ENCODE measurements around the gene FHOD3.

FHOD3 gene

GRCh38 chr18:36638224-36638623 lies 340.7 kb downstream of the FHOD3 start:
- no peak for DNase-seq

DNA sequence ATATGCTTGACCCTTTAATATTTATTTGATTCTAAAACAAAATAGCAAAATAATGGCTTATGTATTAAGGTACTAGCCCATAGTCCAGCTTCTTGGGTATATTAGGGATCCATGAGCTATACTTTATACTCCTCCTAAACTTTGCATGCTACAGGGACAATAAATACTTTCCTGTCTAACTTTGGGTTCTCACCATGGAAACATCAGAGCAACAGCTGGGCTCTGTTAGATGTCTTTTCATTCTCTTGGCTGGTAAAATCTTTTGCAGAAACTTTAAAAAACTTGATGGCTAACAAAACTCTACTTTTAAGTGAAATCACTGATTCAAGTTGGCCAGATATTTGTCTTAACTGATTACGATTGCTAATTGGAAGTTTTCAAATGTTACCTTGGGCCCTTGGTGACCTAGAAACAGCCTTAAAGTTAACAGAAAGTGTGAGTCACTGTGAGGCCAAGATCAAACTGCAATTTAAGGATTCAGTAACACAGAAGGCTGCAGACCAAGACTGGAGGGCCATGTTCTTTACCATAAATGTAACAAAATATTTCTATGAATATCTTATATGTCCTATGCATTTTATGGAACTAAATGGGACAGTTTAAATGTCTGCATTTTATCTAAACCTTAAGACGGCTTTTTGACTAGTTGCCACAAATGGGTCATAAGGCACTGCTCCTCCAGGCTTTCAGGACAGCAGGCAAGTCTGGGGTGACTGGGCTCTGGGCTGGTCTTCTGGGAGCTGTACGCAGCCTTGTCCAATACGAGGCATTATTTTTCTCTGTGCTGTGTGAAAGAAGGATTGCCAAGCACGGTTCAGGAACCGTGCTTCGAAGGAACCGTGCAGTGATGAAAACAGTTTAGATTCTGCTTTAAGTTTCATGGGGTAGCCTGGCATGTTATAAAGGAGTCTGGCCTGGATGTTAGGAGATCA lies 342.8 kb downstream of the FHOD3 start:
- no peak for DNase-seq

GRCh38 chr18:36643061-36643460 lies 345.5 kb downstream of the FHOD3 start:
- no peak for DNase-seq

- no peak for DNase-seq
Observed at GRCh38 chr18:36648803-36649202, 351.3 kb downstream of the FHOD3 start.

DNA sequence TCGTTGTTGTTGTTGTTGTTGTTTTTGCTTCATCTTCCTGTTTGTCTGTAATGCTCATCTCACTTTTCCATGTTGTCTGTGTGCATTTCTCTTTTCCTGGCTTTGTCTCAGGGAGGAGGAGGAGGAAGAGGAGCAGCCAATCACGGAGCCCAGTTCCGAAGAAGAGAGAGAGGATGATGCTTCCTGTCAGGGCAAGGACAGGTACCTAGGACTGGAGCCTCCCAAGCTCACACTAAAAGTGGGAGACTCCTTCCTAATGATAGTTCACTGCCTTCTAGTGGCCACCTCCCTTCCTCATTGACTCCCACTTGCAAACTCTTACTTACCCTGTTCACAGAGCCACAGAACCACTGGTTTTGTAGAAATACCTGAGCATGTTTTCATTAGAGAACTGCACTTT lies 351.7 kb downstream of the FHOD3 start:
- no peak for DNase-seq

- no peak for DNase-seq
Observed at GRCh38 chr18:36650266-36650665, 352.8 kb downstream of the FHOD3 start.

- no peak for DNase-seq
Observed at GRCh38 chr18:36650906-36651305, 353.4 kb downstream of the FHOD3 start.

DNA sequence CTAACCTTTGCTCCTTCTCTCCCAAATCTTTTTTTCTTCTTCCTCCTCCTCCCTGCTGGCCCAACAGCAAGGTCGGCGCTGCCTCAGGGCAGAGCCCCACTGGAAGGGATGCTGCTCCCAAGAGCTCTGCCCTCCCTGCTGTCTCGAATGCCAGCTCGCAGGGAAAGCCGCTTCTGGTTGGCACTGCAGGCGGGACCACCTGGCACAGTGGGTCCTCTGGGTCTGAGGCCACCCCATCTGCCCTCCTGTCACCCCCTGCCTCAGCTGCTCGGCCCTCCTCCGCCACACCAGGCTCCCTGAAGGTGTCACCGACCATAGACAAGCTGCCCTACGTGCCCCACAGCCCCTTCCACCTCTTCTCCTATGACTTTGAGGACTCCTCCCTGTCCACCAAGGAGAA lies 355.0 kb downstream of the FHOD3 start:
- DNase-seq: no peak

DNA sequence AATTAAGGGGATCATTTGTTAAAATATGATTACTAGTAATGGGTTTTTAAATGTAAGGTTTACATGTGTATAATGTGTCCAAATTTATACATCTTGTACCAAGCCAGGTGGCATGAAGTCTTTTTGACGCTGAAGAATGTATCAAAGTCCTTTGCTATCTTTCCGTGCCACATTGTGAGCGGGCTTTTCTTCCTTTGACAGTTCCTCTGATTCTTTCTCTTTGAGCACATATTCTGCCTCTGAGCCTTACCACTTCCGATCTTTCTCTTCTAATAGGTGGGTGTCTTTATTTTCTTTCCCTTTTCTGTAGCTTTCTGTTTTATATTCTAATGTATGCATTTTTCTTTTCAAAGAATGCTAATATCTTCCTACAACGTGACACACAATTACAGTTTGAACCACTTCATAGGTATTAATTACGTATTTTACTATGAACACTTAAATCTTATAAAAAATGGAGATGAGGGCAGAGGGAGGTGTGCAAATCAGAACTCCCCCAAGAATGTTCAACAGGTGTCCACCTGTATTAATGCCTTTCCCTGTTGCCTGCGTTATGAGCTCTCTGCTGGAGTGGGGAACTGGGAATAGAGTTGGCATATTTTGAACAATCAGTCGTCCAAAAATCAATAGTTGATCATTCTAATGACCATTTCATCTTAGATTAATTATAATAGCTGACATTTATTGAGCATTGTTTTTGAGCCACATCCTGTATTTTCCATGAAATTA lies 355.8 kb downstream of the FHOD3 start:
- no peak for DNase-seq

DNA sequence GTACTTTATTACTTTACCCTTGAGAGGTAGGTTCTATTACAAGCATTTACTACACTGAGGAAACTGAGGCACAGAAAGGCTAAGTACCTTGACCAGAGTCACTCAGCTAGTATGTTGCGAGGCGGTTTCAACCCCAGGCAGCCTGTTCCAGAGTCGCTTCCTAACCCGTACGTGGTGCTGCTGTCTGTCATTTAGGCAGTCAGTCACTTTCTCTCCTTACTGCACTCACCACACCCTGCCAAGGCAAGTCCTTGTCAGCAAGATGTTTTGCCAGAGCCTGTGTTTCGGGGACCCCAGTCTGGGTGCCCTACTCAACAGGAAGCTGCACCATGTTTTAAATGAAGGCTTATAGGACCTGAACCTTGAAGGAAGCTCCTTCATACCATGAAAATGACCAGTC lies 356.4 kb downstream of the FHOD3 start:
- DNase-seq: no peak

DNA sequence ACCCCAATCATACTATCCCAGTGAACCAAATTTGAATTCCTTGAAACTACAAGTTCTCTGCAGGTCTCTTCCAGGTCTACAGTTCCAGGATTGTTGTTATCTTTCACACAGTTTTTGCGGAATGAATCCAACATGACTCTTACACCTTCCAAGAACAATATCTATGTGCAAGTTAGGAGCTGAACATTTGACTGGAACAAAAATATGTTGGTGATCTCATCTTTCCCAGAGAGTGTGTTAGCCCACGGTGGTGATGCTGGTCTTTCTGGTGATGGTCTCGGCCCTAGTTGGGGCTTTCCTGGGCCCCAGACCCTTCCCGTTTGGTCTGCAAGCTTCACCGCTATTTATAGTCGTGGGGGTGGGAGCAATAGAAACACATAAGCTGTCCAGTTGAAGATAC lies 357.6 kb downstream of the FHOD3 start:
- DNase-seq: no peak

- no peak for DNase-seq
Observed at GRCh38 chr18:36655930-36656329, 358.4 kb downstream of the FHOD3 start.

GRCh38 chr18:36658611-36659010 lies 361.1 kb downstream of the FHOD3 start:
- no peak for DNase-seq

GRCh38 chr18:36660311-36660710 lies 362.8 kb downstream of the FHOD3 start:
- DNase-seq: no peak

- DNase-seq: no peak
Observed at GRCh38 chr18:36661999-36662398, 364.5 kb downstream of the FHOD3 start.

DNA sequence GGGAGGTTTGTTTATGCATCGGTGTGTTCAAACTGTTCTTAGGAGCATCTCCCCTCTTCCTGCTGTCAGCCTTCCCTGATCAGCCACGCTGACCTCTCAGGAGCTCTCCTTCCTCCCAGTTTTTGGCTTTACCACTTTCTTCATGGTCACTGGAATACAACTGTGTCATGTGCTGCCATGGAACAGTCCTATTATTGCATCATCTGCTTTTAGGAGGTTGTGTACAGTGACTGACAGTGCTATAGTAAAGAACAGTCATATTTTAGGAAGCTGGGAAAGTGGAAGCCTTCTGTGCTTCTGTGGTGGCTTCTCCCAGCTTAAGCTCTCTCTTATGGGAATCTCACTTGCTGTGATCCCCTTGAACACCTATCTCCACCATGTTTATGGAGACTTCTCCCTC lies 365.8 kb downstream of the FHOD3 start:
- no peak for DNase-seq

DNA sequence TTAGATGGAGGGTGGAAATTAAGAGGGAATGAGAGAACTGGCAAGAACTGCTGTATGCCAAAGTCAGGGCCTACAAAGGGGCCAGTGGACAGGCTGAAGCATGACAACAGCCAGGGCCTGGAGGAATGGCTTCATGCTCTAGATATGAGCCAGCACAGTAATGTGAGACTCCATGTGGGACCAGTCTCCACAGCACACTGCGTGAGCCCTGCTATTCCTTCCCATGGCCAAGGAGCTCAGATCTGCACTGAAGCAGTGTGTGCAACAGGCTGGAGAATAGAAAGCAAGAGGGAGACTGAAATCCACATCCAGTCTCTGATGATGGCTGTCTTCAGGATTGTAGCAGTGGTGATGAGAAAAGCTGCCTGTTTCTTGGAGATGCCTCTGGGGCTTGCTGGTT lies 368.4 kb downstream of the FHOD3 start:
- no peak for DNase-seq

GRCh38 chr18:36667811-36668210 lies 370.3 kb downstream of the FHOD3 start:
- DNase-seq: no peak

DNA sequence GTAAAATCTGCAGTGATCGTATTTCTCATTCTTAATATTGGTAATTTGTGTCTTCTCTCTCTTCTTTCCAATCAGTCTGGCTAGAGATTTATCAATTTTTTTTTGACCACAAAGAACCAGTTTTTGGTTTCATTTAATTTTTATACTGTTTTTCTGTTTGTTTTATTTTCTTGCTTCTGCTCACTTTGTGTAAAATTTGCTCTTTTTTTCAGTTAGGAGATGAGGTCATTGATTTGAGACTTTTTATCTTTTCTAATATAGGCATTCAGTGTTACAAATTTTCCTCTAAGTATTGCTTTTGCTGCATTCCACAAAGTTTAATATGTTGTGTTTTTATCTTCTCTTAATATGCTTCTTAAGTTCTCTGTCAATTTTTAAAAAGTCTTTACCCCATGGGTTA lies 370.8 kb downstream of the FHOD3 start:
- DNase-seq: no peak

DNA sequence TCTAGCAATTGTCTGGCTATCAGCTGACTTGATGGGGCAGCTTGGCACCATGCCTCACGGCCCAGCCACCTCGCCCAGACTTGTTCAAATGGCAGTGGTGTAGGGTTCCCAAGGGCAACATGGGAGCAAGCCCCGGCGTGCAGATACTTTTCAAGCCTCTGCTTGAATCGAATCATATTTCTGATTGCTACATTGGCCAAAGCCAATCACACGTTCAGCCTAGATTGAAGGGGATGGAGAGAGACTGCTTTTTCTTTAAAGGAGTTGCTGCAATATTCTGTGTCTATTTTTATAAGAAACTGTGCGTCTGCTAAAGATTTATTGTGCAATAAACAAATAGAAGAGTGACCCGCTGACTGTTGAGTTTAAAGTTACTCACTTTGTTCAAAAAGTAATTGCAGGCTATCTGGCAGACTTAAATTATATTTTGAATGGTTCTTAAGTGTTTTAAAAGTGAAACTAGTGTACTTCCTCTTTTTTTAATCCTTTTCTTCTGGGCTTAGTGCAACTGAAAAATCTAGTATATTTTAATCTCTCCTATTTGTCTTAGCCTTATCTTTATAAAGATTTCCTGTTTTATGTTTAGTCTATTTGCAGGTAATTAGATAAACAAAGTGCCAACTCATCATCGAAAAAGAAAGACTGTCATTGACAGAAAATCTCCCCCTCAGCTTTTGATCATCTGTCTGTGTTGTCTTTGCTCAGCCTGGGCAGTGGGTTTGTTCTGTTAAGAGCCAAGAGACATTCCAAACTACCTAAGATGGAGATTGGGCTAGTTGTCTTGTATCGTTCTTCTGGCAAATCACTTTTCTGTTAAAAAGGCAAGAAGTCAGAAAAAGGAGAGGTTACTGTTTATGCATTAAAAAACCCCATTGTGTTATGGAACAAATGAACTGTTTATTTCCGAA lies 375.2 kb downstream of the FHOD3 start:
- no peak for DNase-seq

GRCh38 chr18:36673452-36673851 lies 375.9 kb downstream of the FHOD3 start:
- DNase-seq: no peak

- DNase-seq: no peak
Observed at GRCh38 chr18:36675076-36675475, 377.6 kb downstream of the FHOD3 start.

GRCh38 chr18:36675542-36675941 lies 378.0 kb downstream of the FHOD3 start:
- DNase-seq: no peak

Data from left hindlimb (tissue), 1 donor.